ENCODE measurements around the gene TNRC6C.

Gene TNRC6C

DNA sequence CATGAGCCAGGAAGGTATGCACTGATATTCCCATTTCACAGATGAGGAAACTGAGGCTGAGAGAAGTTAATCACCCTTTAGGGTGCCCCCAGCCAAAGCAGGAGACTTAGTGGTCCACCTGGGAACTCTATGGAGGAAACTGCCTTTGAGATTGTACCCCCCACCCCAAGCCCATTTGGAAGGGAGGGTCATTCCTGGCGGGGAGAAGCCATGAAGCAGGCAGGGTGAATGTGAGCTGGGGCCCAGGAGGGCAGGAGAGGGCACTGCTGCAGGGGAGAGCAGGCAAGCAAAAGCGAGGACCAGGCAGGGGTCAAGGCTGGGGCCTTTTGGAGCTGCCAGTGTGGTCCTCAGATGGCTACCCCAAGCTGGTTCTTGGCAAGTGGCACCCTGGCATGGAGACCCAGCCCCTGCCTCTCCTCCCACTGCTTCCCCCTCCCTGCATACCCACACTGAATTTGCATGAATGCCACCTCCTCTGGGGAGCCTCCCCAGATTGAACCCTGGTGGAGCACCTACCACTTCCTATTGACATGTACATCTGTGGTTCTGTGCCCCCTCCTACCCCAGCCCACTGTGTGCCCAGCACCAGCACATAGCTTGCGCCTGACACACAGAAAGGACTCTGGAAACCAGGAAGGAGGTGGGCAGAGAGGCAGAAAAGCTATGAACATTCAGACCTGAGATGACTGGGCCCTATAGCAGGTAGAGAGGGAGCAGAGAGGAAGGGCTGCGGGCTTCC is 171.0 kb downstream of the TNRC6C start:
- Histone ChIP-seq H2BK5ac (ENCODE audit: low read length) (peak overlapping the region; percentile 48), H3K4me2 (ENCODE audit: insufficient read depth, low read length, poor library complexity, severe bottlenecking) (no peak overlapping the region), H3K4me3 (ENCODE audit: low read length in 2 of 2) (peak overlapping the region in 1 of 2 donors; percentile 56), H3K36me3 (replicated peaks in 1 of 2; ENCODE audit: control insufficient read depth in 2 of 2, insufficient read depth in 2 of 2, low read length in 2 of 2) (no peaks in the 10 kb centered on the region), H3K9me3 (replicated peaks in 1 of 2; ENCODE audit: control insufficient read depth in 2 of 2, insufficient read depth in 1 of 2, low read depth in 1 of 2, low read length in 2 of 2) (peaks cover 0 to 3% of the 10 kb centered on the region in 2 donors), H4K8ac (ENCODE audit: low read depth, low read length) (no peak overlapping the region), H2AK5ac (ENCODE audit: low read depth, low read length) (peak overlapping the region; percentile 100), H3K23ac (ENCODE audit: low read depth, low read length, poor library complexity) (peak overlapping the region; percentile 40), H3K27ac (replicated peaks; ENCODE audit: low read length) (no peak overlapping the region), H2AFZ (ENCODE audit: low read length) (peak overlapping the region; percentile 97), H2BK120ac (ENCODE audit: low read depth, low read length) (no peak overlapping the region), H3K9ac (ENCODE audit: low read depth, low read length, poor library complexity) (no peak overlapping the region), H3K4me1 (ENCODE audit: control insufficient read depth in 2 of 2, insufficient read depth in 1 of 2, low read depth in 1 of 2, low read length in 2 of 2) (peaks cover 16 to 28% of the 10 kb centered on the region in 2 donors), H4K91ac (ENCODE audit: low read depth, low read length, poor library complexity) (no peak overlapping the region), H3K18ac (ENCODE audit: low read length) (peak overlapping the region; percentile 85), H3K14ac (ENCODE audit: low read length) (no peak overlapping the region), H2BK15ac (ENCODE audit: low read length) (peak overlapping the region; percentile 98), H3K79me1 (ENCODE audit: low read depth, low read length) (peaks cover 10% of the 10 kb centered on the region), H3K4ac (ENCODE audit: low read length) (no peak overlapping the region), H3K27me3 (ENCODE audit: control insufficient read depth in 3 of 3, insufficient read depth in 3 of 3, low read depth in 1 of 3, low read length in 3 of 3) (peaks cover 6 to 57% (median 18%) of the 10 kb centered on the region in 3 experiments), H2BK12ac (ENCODE audit: low read length) (peak overlapping the region; percentile 95)
- DNase-seq (ENCODE audit: low spot score), result no peak
- WGBS, 2 donors (ENCODE audit: extremely low coverage in 2 of 2, insufficient read length in 2 of 2, insufficient replicate concordance in 1 of 2), result no CpG with 5 or more reads among the region's 4 CpGs

DNA sequence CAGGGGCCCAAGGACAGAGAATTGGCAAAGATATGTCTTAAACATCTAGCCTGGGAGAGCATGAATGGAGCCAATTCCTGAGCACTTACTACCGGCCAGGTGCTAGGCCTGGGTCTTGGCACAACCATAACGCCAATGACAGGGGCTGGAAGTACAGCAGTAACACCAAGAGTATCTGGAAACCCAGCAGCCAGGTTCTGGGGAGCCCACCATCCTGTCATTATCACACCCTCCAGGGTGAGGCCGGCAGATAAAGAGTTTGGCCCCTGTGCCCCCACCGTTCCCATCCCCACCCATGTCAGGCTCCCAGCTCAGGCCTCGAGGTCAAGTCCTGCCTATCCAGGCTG is 171.6 kb downstream of the TNRC6C start:
- no peak overlapping the region for H3K4ac ChIP-seq (ENCODE audit: low read length)
- H3K36me3 ChIP-seq (replicated peaks in 1 of 2; ENCODE audit: control insufficient read depth in 2 of 2, insufficient read depth in 2 of 2, low read length in 2 of 2), result no peaks in the 10 kb centered on the region
- peaks cover 16 to 28% of the 10 kb centered on the region in 2 donors for H3K4me1 ChIP-seq (ENCODE audit: control insufficient read depth in 2 of 2, insufficient read depth in 1 of 2, low read depth in 1 of 2, low read length in 2 of 2)
- H2BK15ac ChIP-seq (ENCODE audit: low read length), result peak overlapping the region; percentile 98
- peaks cover 6 to 57% (median 23%) of the 10 kb centered on the region in 3 experiments for H3K27me3 ChIP-seq (ENCODE audit: control insufficient read depth in 3 of 3, insufficient read depth in 3 of 3, low read depth in 1 of 3, low read length in 3 of 3)
- peak overlapping the region; percentile 71 for H2AK5ac ChIP-seq (ENCODE audit: low read depth, low read length)
- no peak overlapping the region for H3K27ac ChIP-seq (replicated peaks; ENCODE audit: low read length)
- H2BK12ac ChIP-seq (ENCODE audit: low read length), result peak overlapping the region; percentile 99
- no CpG with 5 or more reads among the region's 5 CpGs for WGBS, 2 donors (ENCODE audit: extremely low coverage in 2 of 2, insufficient read length in 2 of 2, insufficient replicate concordance in 1 of 2)
- no peak overlapping the region for H3K14ac ChIP-seq (ENCODE audit: low read length)
- no peak overlapping the region for H2BK5ac ChIP-seq (ENCODE audit: low read length)
- H2AFZ ChIP-seq (ENCODE audit: low read length), result peak overlapping the region; percentile 82
- DNase-seq (ENCODE audit: low spot score), result no peak
- no peak overlapping the region for H3K18ac ChIP-seq (ENCODE audit: low read length)
- H3K4me2 ChIP-seq (ENCODE audit: insufficient read depth, low read length, poor library complexity, severe bottlenecking), result no peak overlapping the region
- peaks cover 0 to 4% of the 10 kb centered on the region in 2 donors for H3K9me3 ChIP-seq (replicated peaks in 1 of 2; ENCODE audit: control insufficient read depth in 2 of 2, insufficient read depth in 1 of 2, low read depth in 1 of 2, low read length in 2 of 2)
- no peak overlapping the region for H4K91ac ChIP-seq (ENCODE audit: low read depth, low read length, poor library complexity)
- H4K8ac ChIP-seq (ENCODE audit: low read depth, low read length), result peak overlapping the region; percentile 92
- no peak overlapping the region for H3K23ac ChIP-seq (ENCODE audit: low read depth, low read length, poor library complexity)
- no peak overlapping the region for H3K4me3 ChIP-seq (ENCODE audit: low read length in 2 of 2)
- H3K79me1 ChIP-seq (ENCODE audit: low read depth, low read length), result peaks cover 9% of the 10 kb centered on the region
- H3K9ac ChIP-seq (ENCODE audit: low read depth, low read length, poor library complexity), result peak overlapping the region; percentile 55
- H2BK120ac ChIP-seq (ENCODE audit: low read depth, low read length), result no peak overlapping the region

DNA sequence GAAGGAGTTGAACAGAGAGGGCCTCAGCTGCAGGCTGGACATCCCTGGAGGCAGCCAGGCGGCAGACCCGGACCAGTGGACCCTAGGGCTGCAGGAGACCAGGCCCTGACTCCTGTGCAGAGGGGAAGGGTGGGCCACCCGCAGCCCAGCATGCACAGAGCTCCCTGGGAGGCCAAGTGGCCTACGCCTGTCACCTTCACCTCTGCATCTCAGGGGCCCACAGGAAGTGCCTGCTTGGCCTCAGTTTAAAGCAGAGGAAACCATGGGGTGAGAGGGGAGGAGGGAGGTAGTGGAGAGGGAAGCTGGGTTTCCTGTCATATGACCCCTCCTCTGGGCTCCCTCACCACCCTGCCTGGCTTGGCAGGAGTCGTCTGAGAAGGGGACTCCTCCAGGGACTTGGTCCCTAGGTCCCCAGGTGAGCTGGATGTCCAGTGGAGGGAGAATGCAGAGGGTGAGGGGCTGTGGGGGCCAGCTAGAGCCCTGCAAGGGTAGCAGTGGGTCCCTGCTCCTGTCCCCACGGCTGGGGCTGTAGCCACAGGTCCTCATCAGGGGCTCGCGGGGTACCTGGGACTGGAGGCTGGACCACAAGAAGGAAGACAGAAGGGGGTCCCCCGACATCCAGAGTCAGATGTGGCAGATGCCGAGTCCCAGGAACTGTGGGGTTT is 172.1 kb downstream of the TNRC6C start, which contains the start of gene TMC8:
TMC8 (plus strand) TSS at position 335 of the 665 bp plus-strand sequence. CDS start 818 bp downstream, outside the sequence.
- no peak within 1 kb of the TSS for H3K4me3 ChIP-seq (ENCODE audit: low read length in 2 of 2)
- H3K36me3 ChIP-seq (replicated peaks in 1 of 2; ENCODE audit: control insufficient read depth in 2 of 2, insufficient read depth in 2 of 2, low read length in 2 of 2), result no peaks in the 10 kb centered on the region
- peak within 1 kb of the TSS; percentile 92 for H4K8ac ChIP-seq (ENCODE audit: low read depth, low read length)
- H3K4ac ChIP-seq (ENCODE audit: low read length), result no peak within 1 kb of the TSS
- peaks cover 16 to 28% of the 10 kb centered on the region in 2 donors for H3K4me1 ChIP-seq (ENCODE audit: control insufficient read depth in 2 of 2, insufficient read depth in 1 of 2, low read depth in 1 of 2, low read length in 2 of 2)
- H3K9me3 ChIP-seq (replicated peaks in 1 of 2; ENCODE audit: control insufficient read depth in 2 of 2, insufficient read depth in 1 of 2, low read depth in 1 of 2, low read length in 2 of 2), result peaks cover 0 to 4% of the 10 kb centered on the region in 2 donors
- no CpG with 5 or more reads among the region's 10 CpGs for WGBS, 2 donors (ENCODE audit: extremely low coverage in 2 of 2, insufficient read length in 2 of 2, insufficient replicate concordance in 1 of 2)
- peak within 1 kb of the TSS; percentile 55 for H3K9ac ChIP-seq (ENCODE audit: low read depth, low read length, poor library complexity)
- peaks cover 9% of the 10 kb centered on the region for H3K79me1 ChIP-seq (ENCODE audit: low read depth, low read length)
- peak within 1 kb of the TSS; percentile 99 for H2BK12ac ChIP-seq (ENCODE audit: low read length)
- peaks cover 6 to 57% (median 26%) of the 10 kb centered on the region in 3 experiments for H3K27me3 ChIP-seq (ENCODE audit: control insufficient read depth in 3 of 3, insufficient read depth in 3 of 3, low read depth in 1 of 3, low read length in 3 of 3)
- H3K18ac ChIP-seq (ENCODE audit: low read length), result peak within 1 kb of the TSS; percentile 87
- DNase-seq (ENCODE audit: low spot score), result no peak
- H4K91ac ChIP-seq (ENCODE audit: low read depth, low read length, poor library complexity), result no peak within 1 kb of the TSS
- H3K27ac ChIP-seq (replicated peaks; ENCODE audit: low read length), result no peak within 1 kb of the TSS
- H2BK15ac ChIP-seq (ENCODE audit: low read length), result peak within 1 kb of the TSS; percentile 98
- peak within 1 kb of the TSS; percentile 100 for H2AK5ac ChIP-seq (ENCODE audit: low read depth, low read length)
- peak within 1 kb of the TSS; percentile 56 for H3K14ac ChIP-seq (ENCODE audit: low read length)
- peak within 1 kb of the TSS; percentile 49 for H3K4me2 ChIP-seq (ENCODE audit: insufficient read depth, low read length, poor library complexity, severe bottlenecking)
- H3K23ac ChIP-seq (ENCODE audit: low read depth, low read length, poor library complexity), result peak within 1 kb of the TSS; percentile 53
- H2AFZ ChIP-seq (ENCODE audit: low read length), result peak within 1 kb of the TSS; percentile 82
- no peak within 1 kb of the TSS for H2BK120ac ChIP-seq (ENCODE audit: low read depth, low read length)
- peak within 1 kb of the TSS; percentile 48 for H2BK5ac ChIP-seq (ENCODE audit: low read length)

All from neuronal stem cell (in vitro differentiated cells).